K562 (cell line): ENCODE measurements around the gene CD320. TPM values are rescaled to one million over a fixed set of nuclear protein-coding genes. Genes with fewer than 3 reads are reported as not detected.

ENCODE experiments used
- ATAC-seq: fragments of 200-7000 bp; cut with Tn5 transposase; 3 replicates; pipeline ENCODE4 v1.9.1; 2020; ENCODE audit warnings: moderate library complexity
- BruUV-seq: library from RNA; stranded (reverse); fragments of 400-500 nt; replicated peaks from 2 replicates; lab custom pipeline; 2021; lab: Mats Ljungman, UMichigan
- CTCF ChIA-PET: fragments of 300-600 bp; formaldehyde crosslinking; extraction: SDS; loops from one replicate; lab custom pipeline; 2021; ENCODE audit warnings: low intra/inter-chr PET ratio; lab: Yijun Ruan, JAX
- POLR2A ChIA-PET: fragments of 300-600, 350-650 bp; sonication (Branson Sonifier 250); formaldehyde crosslinking; extraction: SDS; loops from one replicate; lab custom pipeline; 2021; ENCODE audit warnings: antibody characterized with exemption, inconsistent platforms; lab: Yijun Ruan, JAX
- DNase-seq, 4 experiments: peaks; one replicate each; pipeline versions ENCODE4 v3.0.0 to v3.0.0-alpha.2; 2011 to 2018; ENCODE audit warnings: low spot score in 3 of 4, mixed read lengths in 3 of 4; ENCODE audit errors: extremely low read depth in 1 of 4
- FAIRE-seq: peaks from 2 replicates; lab custom pipeline; 2011; peaks lifted over from hg19 to GRCh38; lab: Jason Lieb, UNC
- H2AFZ ChIP-seq: 2 replicates; pipeline ENCODE4 v1.6.0; 2011; ENCODE audit warnings: low read depth, low read length, control low read depth, inconsistent platforms
- H3K27ac ChIP-seq: fragments of 200-600 bp; 3 replicates; pipeline ENCODE4 v1.8.0; 2011; ENCODE audit warnings: low read depth, mild to moderate bottlenecking, control low read depth, inconsistent platforms, low read length, moderate library complexity, mixed read lengths; ENCODE audit errors: extremely low read depth
- H3K27me3 ChIP-seq, 2 experiments: fragments of 300-600 bp in 1 of 2; 2 replicates in 1 of 2; 3 replicates in 1 of 2; pipeline versions ENCODE4 v1.6.0 to v1.8.0; 2011; ENCODE audit warnings: inconsistent platforms in 2 of 2, low read length in 2 of 2, mild to moderate bottlenecking in 1 of 2, mixed read lengths in 1 of 2, moderate library complexity in 1 of 2; ENCODE audit not compliant: control insufficient read depth in 2 of 2, insufficient read depth in 2 of 2
- H3K36me3 ChIP-seq: fragments of 300-600 bp; 3 replicates; pipeline ENCODE4 v1.8.0; 2011; ENCODE audit warnings: mild to moderate bottlenecking, low read length, inconsistent platforms; ENCODE audit not compliant: control insufficient read depth, insufficient read depth
- H3K4me1 ChIP-seq, 2 experiments: fragments of 200-600 bp in 1 of 2; replicated peaks in 1 of 2; 2 replicates in 1 of 2; 3 replicates in 1 of 2; pipeline versions ENCODE4 v1.5.1 to v1.8.0; 2011; ENCODE audit warnings: inconsistent platforms in 2 of 2, low read length in 2 of 2, mild to moderate bottlenecking in 1 of 2, mixed read lengths in 1 of 2, moderate library complexity in 1 of 2; ENCODE audit not compliant: control insufficient read depth in 2 of 2, insufficient read depth in 2 of 2
- H3K4me2 ChIP-seq: 2 replicates; pipeline ENCODE4 v1.6.1; 2011; ENCODE audit warnings: low read length, control low read depth, inconsistent platforms, mixed read lengths; ENCODE audit not compliant: insufficient read depth
- H3K4me3 ChIP-seq: fragments of 200-600 bp; sonication (generic), shearing (Covaris generic); 2 replicates; pipeline ENCODE4 v1.5.1; 2016; ENCODE audit warnings: control low read depth, inconsistent platforms
- H3K79me2 ChIP-seq: fragments of 200-600 bp; 3 replicates; pipeline ENCODE4 v1.8.0; 2011; ENCODE audit warnings: low read length, inconsistent platforms; ENCODE audit not compliant: control insufficient read depth, insufficient read depth
- H3K9ac ChIP-seq, 2 experiments: 2 replicates each; pipeline versions ENCODE4 v1.6.0 to v1.6.1; 2011; ENCODE audit warnings: low read depth in 2 of 2, low read length in 2 of 2, control low read depth in 1 of 2, inconsistent platforms in 1 of 2, mild to moderate bottlenecking in 1 of 2, mixed read lengths in 1 of 2; ENCODE audit not compliant: insufficient read depth in 1 of 2
- H3K9me1 ChIP-seq: one replicate; pipeline ENCODE4 v1.6.0; 2011; ENCODE audit warnings: inconsistent platforms, mild to moderate bottlenecking, low read length, moderate library complexity; ENCODE audit not compliant: control insufficient read depth, insufficient read depth
- H3K9me3 ChIP-seq: replicated peaks from 2 replicates; pipeline ENCODE4 v1.5.1; 2011; ENCODE audit warnings: low read depth, low read length, inconsistent platforms; ENCODE audit not compliant: control insufficient read depth, insufficient read depth
- H4K20me1 ChIP-seq: replicated peaks from 2 replicates; pipeline ENCODE4 v1.6.1; 2011; ENCODE audit warnings: low read length, inconsistent platforms, mixed read lengths; ENCODE audit not compliant: control insufficient read depth, insufficient read depth
- RFX5 ChIP-seq: IDR thresholded peaks from 2 replicates; pipeline ENCODE4 v1.6.1; 2011; ENCODE audit warnings: low read depth, mild to moderate bottlenecking, improper control_type of control experiment, low read length
- ZBTB33 ChIP-seq: sonication (generic); formaldehyde crosslinking; IDR thresholded peaks from 2 replicates; pipeline ENCODE4 v1.8.1; 2023; ENCODE audit warnings: mild to moderate bottlenecking, missing genetic modification reagents
- ZNF551 ChIP-seq: fragments of 250-450 bp; sonication (Bioruptor Pico); IDR thresholded peaks from 2 replicates; pipeline ENCODE4 v1.5.0; 2021; ENCODE audit warnings: mild to moderate bottlenecking, moderate library complexity
- WGBS: fragments of 100-300 bp; shearing (Covaris generic); methylation state at CpG from one replicate; pipeline ENCODE4 v1.1.6; 2016; ENCODE audit warnings: low coverage, mixed read lengths; ENCODE audit not compliant: insufficient coverage; ENCODE audit errors: missing lambda C conversion rate; 5-methylcytosine and 5-hydroxymethylcytosine counted together
- in situ Hi-C: fragments of 300-500 bp; cut with MboI; formaldehyde crosslinking; loops from 4 replicates; pipeline ENCODE4 v1.15.0; 2018; ENCODE audit warnings: inconsistent platforms, mixed read lengths
- intact Hi-C: fragments of 100-400 bp; cut with micrococcal nuclease; formaldehyde crosslinking; loops from 2 replicates; pipeline ENCODE4 v1.14.2; 2022
- polyA plus RNA-seq, 8 experiments: library from polyadenylated mRNA; depleted of rRNA in 4 of 8; stranded (reverse) in 5 of 8; unstranded in 3 of 8; fragments of >200 nt; fragmentation: Nextera tagmentation in 2 of 8; fragmentation: Illumina TruSeq in 1 of 8; extraction: Ambion mirVana in 2 of 8; extraction: Trizol in 1 of 8; gene quantifications; 2 replicates each; pipeline versions ENCODE4 v1.2.1 to v1.2.3, GENCODE V29; 2011 to 2014; ENCODE audit warnings: inconsistent platforms in 1 of 8, missing spikeins in 1 of 8
- total RNA-seq, 7 experiments: library from RNA; depleted of rRNA in 6 of 7; stranded (reverse); fragments of >200 nt in 6 of 7; fragmentation: Illumina TruSeq in 2 of 7; extraction: Trizol in 2 of 7; gene quantifications; 2 replicates each; pipeline versions ENCODE4 v1.2.1 to v1.2.3, GENCODE V29; 2011 to 2021; ENCODE audit warnings: low replicate concordance in 1 of 7

The CD320 gene
- total and polyA plus RNA-seq, 9 of the 15 experiments (the other 6 are each of a cell fraction or from before 2014, with no cell fraction given), result 0.45 to 94.5 (median 34.4) TPM

GRCh38 chr19:8310342-8311055, 2.3 kb upstream of the CD320 start:
- Histone ChIP-seq H3K79me2 (peaks cover 25% of the 10 kb centered on the region), H3K36me3 (peaks cover 56% of the 10 kb centered on the region; the same call in 2 of the 3 replicates), H2AFZ (no peak overlapping the region), H3K4me1 (peaks cover 22 to 42% of the 10 kb centered on the region in 2 experiments; a peak in 4 of 5 replicates), H3K9ac (peak overlapping the region in 1 of 2 experiments; percentile 40; a peak in 1 of 4 replicates), H4K20me1 (no peaks in the 10 kb centered on the region; the same call in 1 of the 2 replicates), H3K9me3 (no peaks in the 10 kb centered on the region), H3K4me3 (no peak overlapping the region), H3K27ac (no peak overlapping the region), H3K27me3 (no peaks in the 10 kb centered on the region), H3K9me1 (no peaks in the 10 kb centered on the region), H3K4me2 (no peak overlapping the region)
- WGBS, result 94% methylated on average over 14 of the region's 17 CpGs
- TF ChIP-seq RFX5 (no peak), ZBTB33 (CRISPR knock-in tag) (peak; percentile 69), ZNF551 (no peak)
- ATAC-seq (no peak), FAIRE-seq (no peak), DNase-seq (no peak)
- BruUV-seq, result no TSS peak
- intact Hi-C loops (no loop called here), in situ Hi-C loops (no loop called here)
- ChIA-PET POLR2A (interaction anchor here (0.6 to 2.1 kb wide), 8 partner anchors 8 to 302 kb away, joined by 3 to 20 read pairs (median 4); partner anchors contain the start of genes NDUFA7 and RPS28), CTCF (no interaction called here)
